GM12865 (cell line): Measurements from ENCODE around the gene ZFR.
A peak's percentile ranks its signal among the peaks of the same experiment; 100 is the strongest.

Experiments used
- DNase-seq: peaks from one replicate; pipeline ENCODE4 v3.0.0; 2010; ENCODE audit warnings: low read depth
- H3K4me3 ChIP-seq: 2 replicates; pipeline ENCODE4 v1.5.1; 2011; ENCODE audit warnings: mild to moderate bottlenecking, low read depth, low read length, control low read depth
- CTCF ChIP-seq: IDR thresholded peaks from 2 replicates; pipeline ENCODE4 v1.5.1; 2011; ENCODE audit warnings: low read length, control low read depth, low read depth, inconsistent platforms; ENCODE audit not compliant: insufficient read depth; ENCODE audit errors: missing control alignments

Gene ZFR

GRCh38 chr5:32465076-32465475, 20.5 kb upstream of the ZFR start:
- no peak overlapping the region for H3K4me3 ChIP-seq
- peak; percentile 10 for DNase-seq
- no peak for TF ChIP-seq CTCF

- no peak overlapping the region for H3K4me3 ChIP-seq
- TF ChIP-seq CTCF, result no peak
- no peak for DNase-seq
Observed at GRCh38 chr5:32462618-32463017, 18.1 kb upstream of the ZFR start.

- no peak for TF ChIP-seq CTCF
- no peak for DNase-seq
- no peak overlapping the region for H3K4me3 ChIP-seq
Observed at GRCh38 chr5:32461441-32462120, 17.0 kb upstream of the ZFR start.

- no peak for TF ChIP-seq CTCF
- no peak for DNase-seq
- no peak overlapping the region for H3K4me3 ChIP-seq
Observed at GRCh38 chr5:32460702-32461101, 16.2 kb upstream of the ZFR start.

- no peak for DNase-seq
Observed at GRCh38 chr5:32458880-32459495, 14.4 kb upstream of the ZFR start.

GRCh38 chr5:32455311-32455710, 10.8 kb upstream of the ZFR start:
- no peak for DNase-seq

More at GRCh38 chr5:32458880-32459495, 14.4 kb upstream of the ZFR start:
- H3K4me3 ChIP-seq, result no peak overlapping the region
- TF ChIP-seq CTCF, result no peak

More at GRCh38 chr5:32455311-32455710, 10.8 kb upstream of the ZFR start:
- H3K4me3 ChIP-seq, result no peak overlapping the region
- TF ChIP-seq CTCF, result no peak
